OCI-LY1 (cell line): ENCODE results near the gene SLC35F4.

Experiments used
- H2AFZ ChIP-seq: fragments of 200-600 bp; sonication (generic), shearing (Covaris generic); 2 replicates; pipeline ENCODE4 v1.6.0; 2014; ENCODE audit warnings: antibody characterized with exemption, mild to moderate bottlenecking, low read length
- H3F3A ChIP-seq: fragments of 200-600 bp; sonication (generic), shearing (Covaris generic); 2 replicates; pipeline ENCODE4 v1.6.0; 2014; ENCODE audit warnings: mild to moderate bottlenecking, antibody characterized with exemption, low read length, moderate library complexity; ENCODE audit not compliant: insufficient read depth
- H3K27ac ChIP-seq: fragments of 200-600 bp; sonication (generic); 2 replicates; pipeline ENCODE4 v1.5.1; 2014; ENCODE audit warnings: low read length, mixed run types, mild to moderate bottlenecking, low read depth; ENCODE audit not compliant: poor library complexity, severe bottlenecking
- H3K27me3 ChIP-seq: fragments of 200-600 bp; sonication (generic); 2 replicates; pipeline ENCODE4 v1.6.0; 2014; ENCODE audit warnings: antibody characterized with exemption, mild to moderate bottlenecking, low read length, moderate library complexity; ENCODE audit not compliant: insufficient read depth
- H3K36me3 ChIP-seq: fragments of 200-600 bp; sonication (generic); 2 replicates; pipeline ENCODE4 v1.6.1; 2014; ENCODE audit warnings: mild to moderate bottlenecking, antibody characterized with exemption, low read length, moderate library complexity, mixed read lengths; ENCODE audit not compliant: insufficient read depth
- H3K4me1 ChIP-seq: fragments of 200-600 bp; sonication (generic); 2 replicates; pipeline ENCODE4 v1.5.1; 2014; ENCODE audit warnings: mild to moderate bottlenecking, low read length, moderate library complexity; ENCODE audit not compliant: insufficient read depth, severe bottlenecking
- H3K4me2 ChIP-seq: fragments of 200-600 bp; sonication (generic), shearing (Covaris generic); 2 replicates; pipeline ENCODE4 v1.6.1; 2014; ENCODE audit warnings: low read length
- H3K4me3 ChIP-seq: fragments of 200-600 bp; sonication (generic); 2 replicates; pipeline ENCODE4 v1.5.1; 2014; ENCODE audit warnings: low read length, low read depth, mild to moderate bottlenecking, mixed read lengths; ENCODE audit not compliant: poor library complexity, severe bottlenecking
- H3K79me2 ChIP-seq: fragments of 200-600 bp; shearing (Covaris generic); 2 replicates; pipeline ENCODE4 v1.6.1; 2016; ENCODE audit warnings: mixed run types, low read length, mixed read lengths; ENCODE audit not compliant: insufficient read depth
- H3K9ac ChIP-seq: fragments of 200-600 bp; sonication (generic), shearing (Covaris generic); 2 replicates; pipeline ENCODE4 v1.6.1; 2014; ENCODE audit warnings: mild to moderate bottlenecking, low read length, mixed read lengths
- H3K9me2 ChIP-seq: fragments of 200-600 bp; sonication (generic), shearing (Covaris generic); 2 replicates; pipeline ENCODE4 v1.6.1; 2014; ENCODE audit warnings: low read depth, mild to moderate bottlenecking, low read length, mixed read lengths
- H3K9me3 ChIP-seq: fragments of 200-600 bp; shearing (Covaris generic); 2 replicates; pipeline ENCODE4 v1.6.1; 2014; ENCODE audit warnings: low read length, mixed read lengths
- H4K20me1 ChIP-seq: fragments of 200-600 bp; sonication (generic), shearing (Covaris generic); 2 replicates; pipeline ENCODE4 v1.6.0; 2016; ENCODE audit warnings: mild to moderate bottlenecking, low read length; ENCODE audit not compliant: insufficient read depth
- CTCF ChIP-seq: fragments of 200-600 bp; sonication (generic), shearing (Covaris generic); IDR thresholded peaks from 2 replicates; pipeline ENCODE4 v1.5.1; 2017; ENCODE audit warnings: mild to moderate bottlenecking, antibody characterized with exemption, low read length, moderate library complexity, mixed read lengths
- EZH2 ChIP-seq: fragments of 200-600 bp; sonication (generic), shearing (Covaris generic); IDR thresholded peaks from 2 replicates; pipeline ENCODE4 v1.8.0; 2017; ENCODE audit warnings: borderline replicate concordance, mixed run types, mild to moderate bottlenecking, antibody characterized with exemption, low read length, moderate library complexity, mixed read lengths

The SLC35F4 gene

GRCh38 chr14:57854571-57854970 lies 11.3 kb downstream of the SLC35F4 start:
- Histone ChIP-seq H3K27ac (no peak overlapping the region), H3K4me1 (no peaks in the 10 kb centered on the region), H3F3A (no peaks in the 10 kb centered on the region), H3K9me2 (no peaks in the 10 kb centered on the region), H3K4me2 (no peak overlapping the region), H3K9ac (no peak overlapping the region), H2AFZ (no peak overlapping the region), H3K79me2 (no peaks in the 10 kb centered on the region), H4K20me1 (no peaks in the 10 kb centered on the region), H3K36me3 (no peaks in the 10 kb centered on the region), H3K9me3 (no peaks in the 10 kb centered on the region), H3K4me3 (no peak overlapping the region), H3K27me3 (no peaks in the 10 kb centered on the region)
- TF ChIP-seq EZH2, result no peak

GRCh38 chr14:57851354-57851753 lies 14.5 kb downstream of the SLC35F4 start:
- Histone ChIP-seq H2AFZ (no peak overlapping the region), H3K27me3 (no peaks in the 10 kb centered on the region), H3K4me3 (no peak overlapping the region), H3K4me1 (no peaks in the 10 kb centered on the region), H3K36me3 (no peaks in the 10 kb centered on the region), H4K20me1 (no peaks in the 10 kb centered on the region), H3F3A (no peaks in the 10 kb centered on the region), H3K79me2 (no peaks in the 10 kb centered on the region), H3K27ac (no peak overlapping the region), H3K9ac (no peak overlapping the region), H3K9me3 (no peaks in the 10 kb centered on the region), H3K4me2 (no peak overlapping the region), H3K9me2 (no peaks in the 10 kb centered on the region)
- TF ChIP-seq CTCF, result no peak

GRCh38 chr14:57848786-57849185 lies 17.1 kb downstream of the SLC35F4 start:
- Histone ChIP-seq H3K9me3 (no peaks in the 10 kb centered on the region), H4K20me1 (no peaks in the 10 kb centered on the region), H2AFZ (no peak overlapping the region), H3K27ac (no peak overlapping the region), H3K79me2 (no peaks in the 10 kb centered on the region), H3K27me3 (no peaks in the 10 kb centered on the region), H3K4me1 (no peaks in the 10 kb centered on the region), H3F3A (no peaks in the 10 kb centered on the region), H3K36me3 (no peaks in the 10 kb centered on the region), H3K4me2 (no peak overlapping the region), H3K9ac (no peak overlapping the region), H3K9me2 (no peaks in the 10 kb centered on the region), H3K4me3 (no peak overlapping the region)
- TF ChIP-seq CTCF (no peak), EZH2 (no peak)

- no peak overlapping the region for H3K9ac ChIP-seq
- no peaks in the 10 kb centered on the region for H3K9me3 ChIP-seq
- no peaks in the 10 kb centered on the region for H4K20me1 ChIP-seq
- H3K9me2 ChIP-seq, result no peaks in the 10 kb centered on the region
- H3K36me3 ChIP-seq, result no peaks in the 10 kb centered on the region
- no peaks in the 10 kb centered on the region for H3K4me1 ChIP-seq
- H3K4me3 ChIP-seq, result no peak overlapping the region
- no peak for TF ChIP-seq EZH2
- no peak for TF ChIP-seq CTCF
- no peaks in the 10 kb centered on the region for H3K27me3 ChIP-seq
- no peak overlapping the region for H3K4me2 ChIP-seq
- no peak overlapping the region for H2AFZ ChIP-seq
- no peaks in the 10 kb centered on the region for H3F3A ChIP-seq
- H3K79me2 ChIP-seq, result no peaks in the 10 kb centered on the region
- no peak overlapping the region for H3K27ac ChIP-seq
Measured at GRCh38 chr14:57848353-57848752, 17.5 kb downstream of the SLC35F4 start.
